BJ (cell line): ENCODE measurements around the gene RUNX2. TPM values are rescaled to one million over a fixed set of nuclear protein-coding genes. Genes with fewer than 3 reads are reported as not detected.

ENCODE experiments used
- CTCF ChIA-PET: fragments of 350-600 bp; formaldehyde crosslinking; extraction: SDS; loops from one replicate; lab custom pipeline; 2021; ENCODE audit warnings: antibody characterized with exemption, inconsistent platforms; lab: Yijun Ruan, JAX
- POLR2A ChIA-PET: fragments of 300-600 bp; sonication (Branson Sonifier 250); formaldehyde crosslinking; extraction: SDS; loops from one replicate; lab custom pipeline; 2021; ENCODE audit warnings: antibody characterized with exemption; lab: Charles Lee
- DNase-seq: peaks from one replicate; pipeline ENCODE4 v3.0.0-alpha.2; 2011; ENCODE audit warnings: low read depth
- H3K27me3 ChIP-seq: 2 replicates; pipeline ENCODE4 v1.6.0; 2011; ENCODE audit warnings: low read length; ENCODE audit not compliant: control insufficient read depth, insufficient read depth
- H3K36me3 ChIP-seq: 2 replicates; pipeline ENCODE4 v1.5.1; 2011; ENCODE audit warnings: low read length; ENCODE audit not compliant: control insufficient read depth, insufficient read depth
- H3K4me3 ChIP-seq: 2 replicates; pipeline ENCODE4 v1.5.1; 2011; ENCODE audit warnings: low read depth, mild to moderate bottlenecking, control low read depth, low read length
- polyA plus RNA-seq: library from polyadenylated mRNA; depleted of rRNA; stranded (reverse); fragments of >200 nt; gene quantifications from 2 replicates; pipeline ENCODE4 v1.2.3, GENCODE V29; 2011
- TF ChIP-seq, protein P1 (sequence below): IDR thresholded peaks from 2 replicates; pipeline ENCODE4 v1.5.1; 2011; ENCODE audit warnings: low read depth, mild to moderate bottlenecking, control low read depth, inconsistent platforms, low read length, moderate library complexity; ENCODE audit not compliant: insufficient read depth

Gene RUNX2
- polyA plus RNA-seq, 1 experiment, result 1.5 TPM

DNA sequence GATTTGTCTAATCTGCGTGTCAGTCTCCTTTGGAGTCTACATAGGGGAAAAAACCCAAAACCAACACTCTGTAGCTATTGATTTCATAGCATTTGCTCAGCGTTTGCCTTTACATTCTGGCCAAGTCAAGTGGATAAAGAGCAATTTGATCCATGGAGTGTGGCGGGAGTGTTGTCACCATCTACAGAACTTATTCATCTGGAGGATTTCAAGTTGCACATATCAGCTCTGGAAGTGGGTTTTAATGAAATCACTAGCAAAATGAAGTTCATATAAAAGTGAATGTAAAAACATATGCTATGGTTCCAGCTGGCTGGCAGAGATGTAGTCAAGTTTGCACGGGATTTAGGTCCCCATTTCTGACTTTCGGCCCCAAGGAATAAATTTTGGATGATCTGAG is 269.3 kb downstream of the RUNX2 start:
- DNase-seq, result no peak
- Histone ChIP-seq H3K36me3 (no peaks in the 10 kb centered on the region), H3K27me3 (no peaks in the 10 kb centered on the region), H3K4me3 (no peak overlapping the region)
- POLR2A ChIA-PET, result no interaction called here
- CTCF ChIA-PET, result no interaction called here
- TF ChIP-seq, protein P1, sequence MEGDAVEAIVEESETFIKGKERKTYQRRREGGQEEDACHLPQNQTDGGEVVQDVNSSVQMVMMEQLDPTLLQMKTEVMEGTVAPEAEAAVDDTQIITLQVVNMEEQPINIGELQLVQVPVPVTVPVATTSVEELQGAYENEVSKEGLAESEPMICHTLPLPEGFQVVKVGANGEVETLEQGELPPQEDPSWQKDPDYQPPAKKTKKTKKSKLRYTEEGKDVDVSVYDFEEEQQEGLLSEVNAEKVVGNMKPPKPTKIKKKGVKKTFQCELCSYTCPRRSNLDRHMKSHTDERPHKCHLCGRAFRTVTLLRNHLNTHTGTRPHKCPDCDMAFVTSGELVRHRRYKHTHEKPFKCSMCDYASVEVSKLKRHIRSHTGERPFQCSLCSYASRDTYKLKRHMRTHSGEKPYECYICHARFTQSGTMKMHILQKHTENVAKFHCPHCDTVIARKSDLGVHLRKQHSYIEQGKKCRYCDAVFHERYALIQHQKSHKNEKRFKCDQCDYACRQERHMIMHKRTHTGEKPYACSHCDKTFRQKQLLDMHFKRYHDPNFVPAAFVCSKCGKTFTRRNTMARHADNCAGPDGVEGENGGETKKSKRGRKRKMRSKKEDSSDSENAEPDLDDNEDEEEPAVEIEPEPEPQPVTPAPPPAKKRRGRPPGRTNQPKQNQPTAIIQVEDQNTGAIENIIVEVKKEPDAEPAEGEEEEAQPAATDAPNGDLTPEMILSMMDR, result no peak

DNA sequence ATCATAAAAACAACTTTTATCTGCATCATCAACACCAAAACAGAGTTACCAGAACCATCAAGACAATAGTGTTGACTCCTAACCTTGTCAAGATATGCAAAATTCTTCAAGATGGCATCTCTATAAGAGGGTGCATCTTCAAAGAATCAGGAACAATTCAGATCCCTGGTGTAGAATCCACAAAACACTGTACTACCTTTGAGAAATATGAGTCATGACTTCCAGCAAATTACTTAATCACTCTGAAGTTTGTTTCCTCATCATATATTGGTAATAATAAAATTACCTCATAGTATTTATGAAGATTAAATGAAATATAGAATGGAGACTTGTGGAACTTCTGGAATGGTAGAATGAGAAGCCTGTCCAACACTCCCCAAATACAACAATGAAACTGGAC is 270.9 kb downstream of the RUNX2 start:
- no peak for DNase-seq
- CTCF ChIA-PET, result no interaction called here
- Histone ChIP-seq H3K4me3 (no peak overlapping the region), H3K36me3 (no peaks in the 10 kb centered on the region), H3K27me3 (no peaks in the 10 kb centered on the region)
- TF ChIP-seq, protein P1, result no peak
- POLR2A ChIA-PET, result no interaction called here

DNA sequence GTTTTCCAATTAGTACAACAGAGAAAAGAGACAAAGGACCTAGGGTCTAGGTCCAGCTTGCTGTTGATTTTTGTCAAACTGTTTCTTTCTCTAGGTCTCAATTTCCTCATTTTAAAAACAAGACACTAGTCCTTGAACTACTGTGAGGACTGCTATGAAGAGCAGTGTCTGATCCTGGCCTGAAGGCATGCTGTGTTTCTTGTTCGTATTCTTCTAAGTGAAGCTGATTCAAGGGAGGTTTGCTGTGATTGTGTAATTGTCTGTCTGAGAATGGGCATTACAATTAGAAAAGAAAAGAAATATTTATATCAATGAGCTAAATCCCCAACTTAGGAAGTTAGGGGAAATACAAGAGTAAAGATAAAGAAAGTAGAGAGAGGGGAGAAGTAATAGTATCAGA is 277.8 kb downstream of the RUNX2 start:
- ChIA-PET CTCF (no interaction called here), POLR2A (interaction anchor here (0.6 kb wide), 1 partner anchor 1153 kb away, joined by 3 read pairs; no protein-coding TSS in a partner anchor)
- Histone ChIP-seq H3K27me3 (no peaks in the 10 kb centered on the region), H3K4me3 (no peak overlapping the region), H3K36me3 (no peaks in the 10 kb centered on the region)
- TF ChIP-seq, protein P1, result no peak
- no peak for DNase-seq

DNA sequence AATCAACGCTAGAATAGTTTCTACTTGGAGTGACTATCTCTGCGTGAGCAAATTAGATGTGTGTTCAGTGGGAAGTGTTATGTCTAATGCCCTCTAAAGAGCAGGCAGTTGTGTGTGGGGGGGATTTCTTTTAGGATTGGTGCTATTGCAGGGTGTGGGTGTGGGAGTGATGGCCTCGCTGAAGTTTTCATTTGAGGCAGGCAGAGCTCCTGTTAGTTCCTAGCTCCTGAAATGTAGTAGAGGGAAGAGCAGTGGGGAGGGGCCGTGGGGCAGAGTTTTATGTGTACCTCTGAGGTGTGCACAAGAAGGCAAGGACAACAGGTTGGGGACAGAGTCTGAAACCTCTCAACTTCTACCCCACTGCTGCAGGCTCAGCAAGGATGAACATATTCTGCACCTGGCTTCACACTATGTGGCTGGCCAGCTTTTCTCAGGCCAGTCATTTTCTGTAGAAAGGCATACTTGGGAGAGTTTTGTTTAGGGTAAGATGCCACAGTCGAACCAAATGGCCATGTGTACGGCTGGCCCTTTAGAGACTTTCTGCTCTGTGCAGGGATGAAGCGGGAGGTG is 278.8 kb downstream of the RUNX2 start:
- TF ChIP-seq, protein P1, result no peak
- H3K36me3 ChIP-seq, result no peaks in the 10 kb centered on the region
- H3K4me3 ChIP-seq, result no peak overlapping the region
- no peaks in the 10 kb centered on the region for H3K27me3 ChIP-seq
- DNase-seq, result no peak
- CTCF ChIA-PET, result interaction anchor here (0.7 kb wide), 1 partner anchor 139 kb away, joined by 3 read pairs; no protein-coding TSS in a partner anchor
- POLR2A ChIA-PET, result no interaction called here

DNA sequence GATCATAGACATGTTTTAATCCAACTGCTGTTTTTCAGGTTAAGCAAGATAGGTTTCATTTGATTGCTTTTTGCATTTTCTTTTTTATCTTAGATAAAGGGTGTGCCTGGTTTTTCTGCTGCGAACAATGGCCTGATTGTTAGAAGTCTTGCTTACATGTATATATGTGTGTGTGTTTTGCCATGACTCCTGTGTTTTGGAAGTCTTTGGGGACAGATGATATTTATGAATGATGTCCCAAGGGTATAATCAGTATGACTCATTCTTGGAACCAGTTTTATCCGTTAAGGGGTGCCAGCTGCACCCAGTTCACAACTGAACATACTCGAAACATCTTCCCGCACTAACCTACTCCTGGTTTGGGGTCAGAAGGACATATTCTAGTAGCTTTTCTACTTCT is 279.7 kb downstream of the RUNX2 start:
- DNase-seq, result no peak
- ChIA-PET CTCF (no interaction called here), POLR2A (no interaction called here)
- TF ChIP-seq, protein P1, result no peak
- no peaks in the 10 kb centered on the region for H3K36me3 ChIP-seq
- no peaks in the 10 kb centered on the region for H3K27me3 ChIP-seq
- no peak overlapping the region for H3K4me3 ChIP-seq
